ENCODE data around the gene MN1.

DNA sequence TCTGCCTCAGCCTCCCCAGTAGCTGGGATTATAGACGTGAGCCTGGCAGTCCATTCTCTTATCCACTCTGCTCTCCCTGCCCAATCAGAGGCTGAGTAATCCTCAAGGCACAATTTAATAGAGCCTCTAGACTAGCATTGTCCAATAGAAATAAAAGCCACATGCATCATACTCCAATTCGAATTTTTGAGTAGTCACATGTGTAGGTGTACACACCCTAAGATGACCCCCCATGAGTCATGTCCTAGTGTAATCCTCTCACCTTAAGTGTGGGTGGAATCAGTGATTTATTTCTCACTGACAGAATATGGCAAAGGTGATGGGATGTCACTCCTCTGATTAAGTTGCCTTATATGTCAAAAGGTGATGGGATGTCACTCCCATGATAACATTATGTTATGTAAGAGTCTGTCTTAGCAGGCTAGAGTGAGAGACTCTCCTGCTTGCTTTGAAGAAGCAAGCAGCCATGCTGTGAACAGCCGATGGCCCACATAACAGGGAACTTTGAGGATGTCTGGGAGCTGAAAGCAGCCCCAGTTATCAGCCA, 61.3 kb downstream of the MN1 start:
- TF ChIP-seq POLR2A (IDR thresholded peaks at IDR 0.05) (no peak), POLR2AphosphoS5 (IDR thresholded peaks at IDR 0.05) (no peak)
- TF ChIP-seq, protein P1, sequence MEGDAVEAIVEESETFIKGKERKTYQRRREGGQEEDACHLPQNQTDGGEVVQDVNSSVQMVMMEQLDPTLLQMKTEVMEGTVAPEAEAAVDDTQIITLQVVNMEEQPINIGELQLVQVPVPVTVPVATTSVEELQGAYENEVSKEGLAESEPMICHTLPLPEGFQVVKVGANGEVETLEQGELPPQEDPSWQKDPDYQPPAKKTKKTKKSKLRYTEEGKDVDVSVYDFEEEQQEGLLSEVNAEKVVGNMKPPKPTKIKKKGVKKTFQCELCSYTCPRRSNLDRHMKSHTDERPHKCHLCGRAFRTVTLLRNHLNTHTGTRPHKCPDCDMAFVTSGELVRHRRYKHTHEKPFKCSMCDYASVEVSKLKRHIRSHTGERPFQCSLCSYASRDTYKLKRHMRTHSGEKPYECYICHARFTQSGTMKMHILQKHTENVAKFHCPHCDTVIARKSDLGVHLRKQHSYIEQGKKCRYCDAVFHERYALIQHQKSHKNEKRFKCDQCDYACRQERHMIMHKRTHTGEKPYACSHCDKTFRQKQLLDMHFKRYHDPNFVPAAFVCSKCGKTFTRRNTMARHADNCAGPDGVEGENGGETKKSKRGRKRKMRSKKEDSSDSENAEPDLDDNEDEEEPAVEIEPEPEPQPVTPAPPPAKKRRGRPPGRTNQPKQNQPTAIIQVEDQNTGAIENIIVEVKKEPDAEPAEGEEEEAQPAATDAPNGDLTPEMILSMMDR (IDR thresholded peaks at IDR 0.05): no peak

All from breast epithelium (tissue), 3 donors.